Mucosa of gallbladder (tissue), 1 donor: ENCODE data around the gene KRT84. TPM values are rescaled to one million over a fixed set of nuclear protein-coding genes. Genes with fewer than 3 reads are reported as not detected.

Source experiments
- DNase-seq: peaks from one replicate; pipeline ENCODE4 v3.0.0-alpha.2; 2020; ENCODE audit warnings: low spot score
- total RNA-seq: library from RNA; stranded (reverse); gene quantifications from one replicate; pipeline ENCODE4 v1.2.1, GENCODE V29; 2021
- donor health status: DM: no; HTN: no; CAD: no.

Gene KRT84
- total RNA-seq, 1 donor from 2014 or later: not detected

- DNase-seq: no peak
These were observed 23.2 kb downstream of the KRT84 start for GRCh38 chr12:52362118-52362726.

GRCh38 chr12:52361553-52361952, 23.9 kb downstream of the KRT84 start:
- no peak for DNase-seq

DNA sequence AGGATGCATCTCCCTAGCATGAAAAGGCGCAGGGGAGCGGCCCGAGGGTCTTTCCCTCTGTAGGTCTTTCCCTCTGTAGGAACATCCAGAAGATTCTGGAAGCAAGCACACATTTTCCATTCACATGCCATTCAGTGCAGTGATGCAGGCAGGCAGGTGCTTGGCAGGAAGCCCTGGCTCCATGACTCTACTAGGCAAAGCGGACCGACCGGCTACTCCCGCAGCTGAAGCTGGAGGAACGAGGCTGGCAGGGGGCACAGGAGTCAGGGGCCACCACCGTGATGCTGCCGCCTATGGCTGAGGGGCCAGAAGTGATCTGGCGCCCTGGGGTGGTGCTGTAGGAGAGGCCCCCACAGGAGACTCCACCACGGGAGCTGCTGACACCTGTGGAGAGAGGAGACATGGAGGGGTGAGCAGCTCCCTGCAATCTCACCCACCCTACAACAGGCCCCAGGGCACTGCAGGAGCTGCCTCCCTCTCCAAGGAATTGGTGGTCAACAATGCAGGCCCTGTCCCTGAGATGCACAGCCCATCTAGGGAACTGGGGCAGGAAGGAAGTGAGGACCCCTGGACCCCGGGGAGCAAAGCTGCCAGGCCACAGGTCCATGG, 24.7 kb downstream of the KRT84 start:
- DNase-seq: peak; percentile 28

DNA sequence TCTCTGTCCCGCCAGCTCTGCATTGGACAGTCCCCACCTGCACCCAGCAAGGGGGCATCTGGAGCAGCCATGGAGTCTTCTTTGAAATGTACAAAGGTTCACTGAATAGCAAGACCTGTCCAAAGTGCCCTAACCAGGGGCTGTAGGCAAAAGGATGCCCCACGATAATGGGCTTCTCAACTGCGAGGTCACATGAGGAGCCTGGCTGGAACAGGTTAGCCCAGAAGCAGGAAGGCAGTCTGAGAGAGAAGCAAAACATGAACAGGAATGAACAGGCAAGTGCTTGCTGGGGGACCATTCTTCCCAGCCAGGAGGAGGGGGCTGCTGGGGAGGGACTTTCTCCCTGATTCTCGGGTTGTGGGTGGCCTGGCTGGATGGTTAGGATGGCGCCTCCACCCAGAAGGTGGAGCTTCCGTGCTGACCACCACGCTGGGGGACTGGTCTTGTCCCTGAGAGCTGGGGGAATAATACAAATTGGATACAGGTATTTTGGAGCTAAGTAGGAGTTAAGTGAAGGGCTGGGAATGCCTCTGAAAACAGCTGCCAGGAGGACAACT, 25.3 kb downstream of the KRT84 start:
- no peak for DNase-seq

- no peak for DNase-seq
These were observed 25.8 kb downstream of the KRT84 start for GRCh38 chr12:52359621-52360061.

GRCh38 chr12:52358575-52359350, 26.7 kb downstream of the KRT84 start:
- DNase-seq: no peak

DNA sequence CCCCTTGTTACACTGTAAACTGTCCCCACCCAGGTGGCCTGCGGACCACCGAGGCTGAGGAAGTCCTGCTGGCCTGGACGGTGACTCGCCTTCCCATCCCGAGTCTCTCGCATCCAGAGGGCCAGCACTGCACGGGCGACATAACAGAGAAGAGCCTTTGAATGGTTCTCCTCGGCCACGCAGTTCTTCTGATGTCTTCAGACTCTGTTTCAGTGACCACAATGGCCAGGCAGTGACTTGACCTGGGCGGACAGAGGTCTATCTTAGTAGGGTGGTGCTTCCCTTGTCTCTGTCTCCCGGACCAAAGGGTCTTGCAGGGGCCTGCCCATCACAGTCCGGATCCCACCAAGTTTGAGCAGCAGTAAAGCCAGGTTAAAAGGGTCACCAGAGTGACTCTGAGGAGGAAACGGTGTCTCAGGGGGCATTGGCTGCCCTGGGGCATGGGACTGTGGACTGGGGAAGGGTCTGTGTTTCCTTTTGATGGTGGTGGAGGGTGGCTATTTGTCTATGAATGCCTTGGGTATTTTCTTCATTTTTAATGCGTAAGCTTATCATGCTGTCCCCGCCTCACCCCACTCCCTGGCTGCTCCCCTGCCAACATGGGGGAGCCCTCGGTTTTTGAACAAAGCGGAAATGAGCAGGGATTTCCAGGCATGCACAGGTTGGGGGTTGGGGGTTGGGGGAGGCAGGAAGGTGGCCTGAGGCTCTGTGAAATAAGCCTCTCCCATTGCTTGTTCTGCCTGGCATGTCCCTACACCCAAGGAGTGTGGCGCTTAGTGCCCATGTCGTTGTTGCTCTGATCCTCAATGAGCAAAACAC, 28.5 kb downstream of the KRT84 start:
- DNase-seq: no peak

DNA sequence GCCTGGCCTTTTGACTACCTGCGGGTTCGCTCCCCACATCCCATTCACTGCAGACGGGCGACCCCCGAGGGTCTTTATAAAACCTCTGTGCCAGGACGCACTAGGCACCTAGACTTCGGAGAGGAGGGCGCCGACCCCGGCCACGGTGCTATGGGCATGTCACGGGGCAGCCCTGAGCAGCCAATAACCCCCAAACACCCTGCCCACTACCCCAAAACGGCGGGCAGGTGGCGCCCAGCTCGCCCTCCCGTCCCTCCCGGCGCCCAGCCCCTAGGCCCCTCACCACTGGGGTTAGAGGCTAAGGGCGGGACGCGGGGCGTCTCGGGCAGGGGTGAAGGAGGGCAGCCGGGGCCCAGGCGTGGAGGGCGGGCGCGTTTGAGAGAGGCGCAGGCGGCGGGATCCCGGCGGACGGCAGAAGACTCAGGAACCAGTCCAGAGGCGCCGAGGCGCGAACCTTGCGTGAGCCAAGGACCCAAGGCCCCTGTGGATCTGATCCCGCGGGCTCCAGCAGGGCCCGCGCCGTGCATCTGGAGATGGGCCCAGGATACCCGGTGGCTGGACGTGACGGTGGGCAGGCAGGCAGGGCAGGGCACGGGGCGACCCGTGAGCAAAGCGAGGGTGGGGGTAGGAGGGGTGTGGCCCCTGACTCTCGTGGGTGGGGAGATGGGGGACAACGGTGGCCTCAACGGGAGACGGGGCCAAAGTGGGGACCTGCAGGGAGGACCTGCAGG, 29.3 kb downstream of the KRT84 start:
- DNase-seq: no peak

DNA sequence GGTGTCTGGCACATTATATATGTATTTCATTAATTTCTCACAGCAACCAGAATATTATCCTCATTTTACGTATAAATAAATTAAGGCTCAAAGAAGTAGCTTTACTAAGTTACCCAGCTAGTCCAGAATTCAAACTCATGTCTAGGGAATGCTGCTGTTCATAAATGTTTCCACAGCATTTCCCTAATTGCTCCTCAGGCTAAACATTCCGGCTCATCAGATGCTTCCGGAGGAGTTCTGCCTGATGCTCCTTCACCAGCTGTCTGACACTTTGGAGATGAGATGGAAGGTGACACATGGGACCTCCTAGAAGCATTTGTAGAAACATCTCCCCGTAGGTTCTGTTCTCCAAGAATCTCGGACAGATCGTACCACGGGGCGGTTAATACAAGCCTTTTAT, 30.3 kb downstream of the KRT84 start:
- no peak for DNase-seq

DNA sequence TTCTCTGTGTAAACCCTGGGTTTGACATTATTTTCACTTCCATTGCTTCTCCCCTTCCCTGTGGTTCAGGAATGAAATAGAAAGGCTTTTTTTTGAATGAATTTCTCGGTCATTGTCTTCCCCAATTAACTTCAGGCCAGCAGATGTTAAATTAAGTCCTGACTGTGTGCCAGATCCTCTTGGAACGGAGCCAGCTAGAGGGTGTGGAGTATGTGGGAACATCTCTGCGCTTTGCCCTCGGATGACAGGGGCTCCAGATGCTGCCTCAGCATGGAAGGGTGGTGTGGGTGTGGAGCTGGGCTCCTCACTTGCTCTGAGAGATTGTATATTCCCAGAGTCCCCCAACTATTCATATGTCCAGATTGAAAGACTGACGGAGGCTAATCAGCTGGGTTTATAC, 31.3 kb downstream of the KRT84 start:
- DNase-seq: no peak

DNA sequence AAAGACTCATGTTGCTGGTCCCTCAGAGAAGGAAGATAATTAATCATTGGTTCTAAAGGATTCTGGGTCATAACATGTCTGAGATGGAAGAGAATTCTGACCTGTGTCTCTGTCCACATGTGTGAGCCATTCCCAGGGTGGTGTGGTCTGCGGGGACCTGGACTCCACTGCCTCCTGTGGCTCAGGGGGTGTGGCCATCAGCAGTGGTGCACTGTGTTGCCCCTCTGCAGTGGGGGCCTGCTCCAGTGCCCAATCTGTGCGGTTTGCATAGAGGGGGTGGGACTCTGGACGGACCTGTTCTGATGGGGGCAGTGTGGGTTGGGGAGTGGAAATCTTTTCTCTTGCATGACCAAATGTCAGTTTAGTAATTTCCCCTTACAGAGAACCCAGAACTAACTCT, 31.7 kb downstream of the KRT84 start:
- no peak for DNase-seq

DNA sequence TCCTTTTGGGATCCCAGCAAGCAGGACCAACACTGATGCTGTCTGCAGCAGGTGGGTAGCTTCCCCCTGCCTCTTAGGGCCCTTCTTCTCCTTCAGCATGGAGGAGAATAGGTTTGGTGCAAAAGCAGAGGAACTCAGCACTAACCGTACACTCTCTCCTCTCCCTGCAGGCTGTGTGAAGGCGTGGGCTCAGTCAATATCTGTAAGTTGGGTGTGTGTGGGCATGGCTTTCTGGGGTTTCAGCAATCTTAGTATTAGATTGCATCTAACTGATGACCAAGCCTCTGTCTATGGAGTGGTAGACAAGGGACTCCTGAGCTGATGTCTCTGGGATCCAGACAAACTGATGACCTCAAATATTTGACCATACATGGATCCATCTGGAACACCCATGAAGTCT, 32.5 kb downstream of the KRT84 start:
- no peak for DNase-seq

- DNase-seq: peak; percentile 33
These were observed 34.0 kb downstream of the KRT84 start for GRCh38 chr12:52351196-52352059.

- no peak for DNase-seq
These were observed 34.7 kb downstream of the KRT84 start for GRCh38 chr12:52350786-52351185.

- DNase-seq: no peak
These were observed 35.3 kb downstream of the KRT84 start for GRCh38 chr12:52350021-52350620.

- no peak for DNase-seq
These were observed 36.3 kb downstream of the KRT84 start for GRCh38 chr12:52349196-52349595.

GRCh38 chr12:52347551-52348510, 37.6 kb downstream of the KRT84 start:
- no peak for DNase-seq

- DNase-seq: peak; percentile 30
These were observed 38.4 kb downstream of the KRT84 start for GRCh38 chr12:52347016-52347415.

DNA sequence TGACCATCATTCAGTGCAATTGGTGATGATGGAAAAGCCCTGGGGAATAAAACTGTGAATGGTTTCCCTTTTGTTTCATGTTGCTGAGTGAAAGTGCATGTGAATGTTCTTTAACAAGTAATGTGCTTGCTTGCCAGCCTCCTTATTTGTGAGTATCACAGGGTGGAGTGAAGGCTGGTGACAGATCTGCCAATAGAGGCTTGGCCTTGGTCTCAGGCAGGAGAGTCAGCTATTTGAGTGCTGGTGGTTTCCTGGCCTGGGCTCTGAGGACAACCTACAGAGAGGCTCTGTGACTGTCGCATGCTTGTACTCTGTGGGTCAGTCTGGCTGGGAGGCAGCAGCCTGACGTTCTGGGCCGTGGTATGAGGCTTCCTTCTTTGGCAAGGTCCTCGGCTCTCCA, 38.9 kb downstream of the KRT84 start:
- peak; percentile 61 for DNase-seq
